T47D (cell line): ENCODE results near the gene DNLZ.
A peak's percentile ranks its signal among the peaks of the same experiment; 100 is the strongest.

ENCODE experiments used
- DNase-seq, 2 experiments: peaks; one replicate each; pipeline versions ENCODE4 v3.0.0 to v3.0.0-alpha.2; 2011 to 2012; ENCODE audit warnings: low read depth in 1 of 2, low spot score in 1 of 2
- JUND ChIP-seq: IDR thresholded peaks from 2 replicates; pipeline ENCODE4 v1.6.1; 2012; ENCODE audit warnings: low read depth
- in situ Hi-C: cut with HindIII; loops from 2 replicates; pipeline ENCODE4 v1.10.0; 2016; ENCODE audit warnings: low sequenced_read_pairs, low pct_unique_long_range_greater_than_20kb

Gene DNLZ

GRCh38 chr9:136378170-136379002 lies 14.8 kb upstream of the DNLZ start:
- DNase-seq, result no peak
- TF ChIP-seq JUND, result no peak
- in situ Hi-C loops, result no loop called here

- no peak for TF ChIP-seq JUND
- DNase-seq, result no peak
- in situ Hi-C loops, result no loop called here
Measured at GRCh38 chr9:136377341-136378169, 14.0 kb upstream of the DNLZ start.

DNA sequence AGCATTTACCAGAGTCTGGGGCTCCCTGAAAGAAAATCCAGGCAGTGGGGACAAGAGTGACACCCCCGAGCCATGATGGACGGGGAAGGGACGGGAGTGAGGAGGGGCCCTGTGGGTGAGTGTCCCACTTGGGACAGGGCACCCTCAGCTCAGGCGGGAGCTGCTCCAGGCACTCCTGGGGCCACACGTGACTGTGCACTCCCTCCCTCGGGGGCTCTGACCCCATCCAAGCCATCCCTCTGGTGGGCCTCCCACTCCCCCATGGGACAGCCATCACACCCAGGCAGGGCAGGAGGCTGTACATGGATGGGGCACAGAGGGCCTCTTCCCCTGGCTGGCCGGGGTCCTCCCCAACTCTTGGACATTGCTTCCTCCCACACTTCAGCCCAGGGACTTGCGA lies 12.9 kb upstream of the DNLZ start:
- no peak for TF ChIP-seq JUND
- no peak for DNase-seq
- in situ Hi-C loops, result no loop called here

GRCh38 chr9:136375096-136375495 lies 11.6 kb upstream of the DNLZ start:
- in situ Hi-C loops, result no loop called here
- no peak for TF ChIP-seq JUND
- DNase-seq, result no peak

GRCh38 chr9:136374183-136374575 lies 10.6 kb upstream of the DNLZ start:
- TF ChIP-seq JUND, result no peak
- in situ Hi-C loops, result no loop called here
- peak in 1 of 2 experiments; percentile 80 for DNase-seq

DNA sequence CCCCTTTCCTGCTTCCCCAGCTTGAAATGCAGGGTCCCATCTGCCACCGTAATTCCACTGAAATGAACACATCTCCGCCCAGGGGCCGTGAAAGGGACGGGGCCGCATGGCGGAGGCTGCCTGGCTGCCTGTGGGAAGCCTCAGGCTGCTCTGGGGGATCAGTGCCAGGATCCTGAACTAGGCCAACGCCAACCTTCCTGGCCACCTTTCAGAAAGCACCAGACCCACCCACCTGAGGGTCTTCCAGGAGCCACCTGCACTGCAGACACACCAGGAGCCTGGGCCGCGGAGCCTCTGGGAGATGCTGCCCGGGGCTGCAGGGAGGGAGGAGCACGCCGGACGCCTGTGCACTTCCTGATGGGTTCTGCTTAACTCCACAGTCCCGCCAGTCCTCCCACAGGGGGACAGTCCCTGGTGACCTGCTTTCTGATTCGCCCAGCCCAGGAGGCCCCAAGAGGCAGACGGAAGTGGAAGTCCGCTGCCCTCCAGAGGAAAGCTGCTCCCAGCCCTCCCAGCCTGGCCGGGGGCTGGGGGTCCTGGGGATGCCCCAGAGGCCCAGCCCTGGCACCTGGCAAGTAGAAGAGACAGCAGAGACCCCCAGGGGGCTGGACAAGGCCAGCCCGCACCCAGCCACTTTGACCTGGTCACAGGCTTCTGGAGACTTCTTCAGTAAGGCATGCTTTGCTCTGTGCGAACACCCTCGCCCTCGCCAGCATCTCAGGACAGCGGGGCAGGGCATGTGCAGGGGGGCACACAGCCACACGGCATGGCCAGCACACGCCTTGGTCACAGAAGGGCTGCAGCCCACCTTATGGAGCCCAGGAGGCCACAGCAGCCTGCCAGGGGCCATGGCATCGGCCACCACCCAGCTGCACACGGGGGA lies 10.0 kb upstream of the DNLZ start, which contains the start of gene CARD9:
TSS of gene CARD9 (minus strand) at position 370 of the 883 bp plus-strand sequence. CDS start 1,591 bp downstream, outside the sequence.
- no peak for DNase-seq
- no peak for TF ChIP-seq JUND
- in situ Hi-C loops, result no loop called here

- no peak for TF ChIP-seq JUND
- in situ Hi-C loops, result no loop called here
- peak; percentile 96 for DNase-seq
Measured at GRCh38 chr9:136372561-136373299, 9.2 kb upstream of the DNLZ start.

- TF ChIP-seq JUND, result no peak
- in situ Hi-C loops, result no loop called here
- DNase-seq, result no peak
Measured at GRCh38 chr9:136372006-136372405, 8.5 kb upstream of the DNLZ start.

GRCh38 chr9:136371533-136371880 lies 8.0 kb upstream of the DNLZ start:
- TF ChIP-seq JUND, result no peak
- no peak for DNase-seq
- in situ Hi-C loops, result no loop called here

- TF ChIP-seq JUND, result no peak
- no peak for DNase-seq
- in situ Hi-C loops, result no loop called here
Measured at GRCh38 chr9:136370687-136371532, 7.4 kb upstream of the DNLZ start.

GRCh38 chr9:136370037-136370436 lies 6.5 kb upstream of the DNLZ start:
- no peak for TF ChIP-seq JUND
- in situ Hi-C loops, result no loop called here
- DNase-seq, result no peak

GRCh38 chr9:136368190-136368589 lies 4.6 kb upstream of the DNLZ start:
- no peak for TF ChIP-seq JUND
- in situ Hi-C loops, result no loop called here
- no peak for DNase-seq
